HCT116 (cell line): ENCODE results near the gene CFAP74. TPM values are rescaled to one million over a fixed set of nuclear protein-coding genes. Genes with fewer than 3 reads are reported as not detected.

Experiments
- ATAC-seq: fragments of 200-7000 bp; cut with Tn5 transposase; 2 replicates; pipeline ENCODE4 v1.9.1; 2020; ENCODE audit warnings: mild to moderate bottlenecking, moderate library complexity
- BruUV-seq: library from RNA; stranded (reverse); fragments of 400-500 nt; replicated peaks from 2 replicates; lab custom pipeline; 2021; lab: Mats Ljungman, UMichigan
- CTCF ChIA-PET: fragments of 300-600 bp; sonication (Branson Sonifier 250); formaldehyde crosslinking; loops from one replicate; lab custom pipeline; 2021; ENCODE audit warnings: antibody characterized with exemption; lab: Charles Lee
- POLR2A ChIA-PET: fragments of 300-600, 350-600 bp; sonication (Branson Sonifier 250); formaldehyde crosslinking; loops from one replicate; lab custom pipeline; 2021; ENCODE audit warnings: antibody characterized with exemption; lab: Charles Lee
- RAD21 ChIA-PET, 2 experiments: fragments of 300-600 bp; sonication (Branson Sonifier 250); formaldehyde crosslinking; loops; one replicate each; lab custom pipeline; 2023; ENCODE audit warnings: low total read pairs in 2 of 2; ENCODE audit not compliant: uncharacterized antibody in 2 of 2, unreplicated experiment in 2 of 2, low non-redundant PET in 1 of 2; lab: Charles Lee
- DNase-seq: peaks from one replicate; pipeline ENCODE4 v3.0.0-alpha.2; 2010; ENCODE audit warnings: low read depth, low spot score
- H2AFZ ChIP-seq: fragments of 200-600 bp; shearing (Covaris generic), sonication (generic); 2 replicates; pipeline ENCODE4 v1.6.1; 2017; ENCODE audit warnings: low read depth, mixed run types, mixed read lengths, antibody characterized with exemption, low read length; ENCODE audit not compliant: poor library complexity, severe bottlenecking
- H3K27ac ChIP-seq: 2 replicates; pipeline ENCODE4 v1.5.1; 2012; ENCODE audit warnings: low read depth, low read length
- H3K27me3 ChIP-seq: fragments of 200-600 bp; sonication (generic); 2 replicates; pipeline ENCODE4 v1.6.1; 2016; ENCODE audit warnings: mixed run types, low read length, mixed read lengths; ENCODE audit not compliant: insufficient read depth
- H3K36me3 ChIP-seq, 2 experiments: fragments of 200-500 bp in 1 of 2; fragments of 200-600 bp in 1 of 2; sonication (Bioruptor generic) in 1 of 2; sonication (generic) in 1 of 2; 2 replicates each; pipeline versions ENCODE4 v1.5.1 to v1.6.1; 2014 to 2016; ENCODE audit warnings: low read length in 2 of 2, inconsistent platforms in 1 of 2, mixed read lengths in 1 of 2, mixed run types in 1 of 2; ENCODE audit not compliant: insufficient read depth in 2 of 2, control insufficient read depth in 1 of 2
- H3K4me1 ChIP-seq, 2 experiments: fragments of 200-600 bp in 1 of 2; sonication (generic) in 1 of 2; 2 replicates each; pipeline versions ENCODE4 v1.5.1 to v1.6.1; 2012 to 2017; ENCODE audit warnings: low read length in 2 of 2, inconsistent platforms in 1 of 2, mild to moderate bottlenecking in 1 of 2, mixed read lengths in 1 of 2, mixed run types in 1 of 2, moderate library complexity in 1 of 2; ENCODE audit not compliant: insufficient read depth in 2 of 2, control insufficient read depth in 1 of 2
- H3K4me2 ChIP-seq: fragments of 200-600 bp; sonication (generic); 2 replicates; pipeline ENCODE4 v1.6.1; 2017; ENCODE audit warnings: mixed run types, low read length, mixed read lengths
- H3K4me3 ChIP-seq, 2 experiments: fragments of 200-600 bp in 1 of 2; sonication (generic) in 1 of 2; replicated peaks in 1 of 2; 2 replicates each; pipeline ENCODE4 v1.5.1; 2011 to 2016; ENCODE audit warnings: low read length in 2 of 2, control low read depth in 1 of 2, low read depth in 1 of 2, mild to moderate bottlenecking in 1 of 2, mixed read lengths in 1 of 2, mixed run types in 1 of 2
- H3K79me2 ChIP-seq: fragments of 200-600 bp; sonication (generic); 2 replicates; pipeline ENCODE4 v1.6.1; 2017; ENCODE audit warnings: mild to moderate bottlenecking, mixed run types, low read length, moderate library complexity, mixed read lengths; ENCODE audit not compliant: insufficient read depth
- H3K9ac ChIP-seq: fragments of 200-600 bp; sonication (generic); 2 replicates; pipeline ENCODE4 v1.6.1; 2016; ENCODE audit warnings: low read length, mixed read lengths
- H3K9me2 ChIP-seq: fragments of 200-600 bp; sonication (generic), shearing (Covaris generic); 2 replicates; pipeline ENCODE4 v1.6.1; 2017; ENCODE audit warnings: mixed run types, mild to moderate bottlenecking, moderate library complexity; ENCODE audit not compliant: insufficient read depth
- H3K9me3 ChIP-seq, 2 experiments: fragments of 200-500 bp in 1 of 2; fragments of 200-600 bp in 1 of 2; sonication (Bioruptor generic) in 1 of 2; sonication (generic) in 1 of 2; 2 replicates each; pipeline ENCODE4 v1.6.1; 2014 to 2017; ENCODE audit warnings: low read length in 2 of 2, mixed read lengths in 2 of 2, inconsistent platforms in 1 of 2, low read depth in 1 of 2, mild to moderate bottlenecking in 1 of 2, mixed run types in 1 of 2, moderate library complexity in 1 of 2; ENCODE audit not compliant: control insufficient read depth in 1 of 2, insufficient read depth in 1 of 2
- H4K20me1 ChIP-seq: fragments of 200-600 bp; sonication (generic), shearing (Covaris generic); 2 replicates; pipeline ENCODE4 v1.6.1; 2017; ENCODE audit warnings: mixed run types, mild to moderate bottlenecking, moderate library complexity; ENCODE audit not compliant: insufficient read depth
- CBX3 ChIP-seq: IDR thresholded peaks from 2 replicates; pipeline ENCODE4 v1.6.1; 2012; ENCODE audit warnings: low read depth
- ELF1 ChIP-seq: IDR thresholded peaks from 2 replicates; pipeline ENCODE4 v1.6.1; 2012; ENCODE audit warnings: low read depth, borderline replicate concordance
- EZH2 ChIP-seq: fragments of 200-600 bp; sonication (generic); IDR thresholded peaks from 2 replicates; pipeline ENCODE4 v1.6.1; 2017; ENCODE audit warnings: antibody characterized with exemption, mixed run types
- FOSL1 ChIP-seq: IDR thresholded peaks from 2 replicates; pipeline ENCODE4 v1.6.1; 2012; ENCODE audit warnings: low read depth
- JUND ChIP-seq: IDR thresholded peaks from 2 replicates; pipeline ENCODE4 v1.6.1; 2012
- POLR2A ChIP-seq: IDR thresholded peaks from 2 replicates; pipeline ENCODE4 v1.7.0; 2011; ENCODE audit warnings: borderline replicate concordance; ENCODE audit not compliant: insufficient read depth, insufficient read length; ENCODE audit errors: extremely low read depth
- POLR2AphosphoS5 ChIP-seq: IDR thresholded peaks from 2 replicates; pipeline ENCODE4 v1.6.1; 2011; ENCODE audit warnings: mild to moderate bottlenecking, low read depth, low read length, moderate library complexity
- SIN3A ChIP-seq: IDR thresholded peaks from 2 replicates; pipeline ENCODE4 v1.6.1; 2012; ENCODE audit warnings: low read depth
- SP1 ChIP-seq: IDR thresholded peaks from 2 replicates; pipeline ENCODE4 v1.6.1; 2012; ENCODE audit warnings: low read depth
- TCF7L2 ChIP-seq: IDR thresholded peaks from 2 replicates; pipeline ENCODE4 v1.7.0; 2011; ENCODE audit warnings: borderline replicate concordance, inconsistent platforms; ENCODE audit not compliant: insufficient read depth, insufficient read length; ENCODE audit errors: extremely low read depth
- ZFX ChIP-seq: fragments of 450-650 bp; IDR thresholded peaks from 2 replicates; pipeline ENCODE4 v1.6.1; 2017
- ZNF274 ChIP-seq: fragments of 200-500 bp; sonication (Bioruptor generic); IDR thresholded peaks from 2 replicates; pipeline ENCODE4 v1.6.1; 2014; ENCODE audit warnings: mild to moderate bottlenecking, low read depth, low read length, inconsistent platforms
- intact Hi-C: fragments of 100-400 bp; cut with micrococcal nuclease; formaldehyde crosslinking; loops from 2 replicates; pipeline ENCODE4 v1.10.0; 2022
- total RNA-seq: library from RNA; stranded (reverse); gene quantifications from one replicate; pipeline ENCODE4 v1.2.1, GENCODE V29; 2021; ENCODE audit not compliant: unreplicated experiment
- TF ChIP-seq, protein P1 (sequence below): IDR thresholded peaks from 2 replicates; pipeline ENCODE4 v1.6.1; 2012
- TF ChIP-seq, protein P2 (sequence below), 3 experiments: fragments of 200-600 bp in 1 of 3; sonication (generic) in 1 of 3; IDR thresholded peaks in 2 of 3; conservative IDR thresholded peaks in 1 of 3; 2 replicates each; pipeline ENCODE4 v1.5.1; 2012 to 2017; ENCODE audit warnings: low read depth in 2 of 3, low read length in 2 of 3, antibody characterized with exemption in 1 of 3, borderline replicate concordance in 1 of 3, control low read depth in 1 of 3, mild to moderate bottlenecking in 1 of 3, mixed read lengths in 1 of 3, mixed run types in 1 of 3, moderate library complexity in 1 of 3; ENCODE audit not compliant: insufficient read depth in 1 of 3
- TF ChIP-seq, protein P3 (sequence below): IDR thresholded peaks from 2 replicates; pipeline ENCODE4 v1.6.1; 2012
- TF ChIP-seq, protein P4 (sequence below): IDR thresholded peaks from 2 replicates; pipeline ENCODE4 v1.6.1; 2012; ENCODE audit warnings: low read depth

CFAP74 gene
- total RNA-seq, 1 experiment from 2014 or later = 4.9 TPM

DNA sequence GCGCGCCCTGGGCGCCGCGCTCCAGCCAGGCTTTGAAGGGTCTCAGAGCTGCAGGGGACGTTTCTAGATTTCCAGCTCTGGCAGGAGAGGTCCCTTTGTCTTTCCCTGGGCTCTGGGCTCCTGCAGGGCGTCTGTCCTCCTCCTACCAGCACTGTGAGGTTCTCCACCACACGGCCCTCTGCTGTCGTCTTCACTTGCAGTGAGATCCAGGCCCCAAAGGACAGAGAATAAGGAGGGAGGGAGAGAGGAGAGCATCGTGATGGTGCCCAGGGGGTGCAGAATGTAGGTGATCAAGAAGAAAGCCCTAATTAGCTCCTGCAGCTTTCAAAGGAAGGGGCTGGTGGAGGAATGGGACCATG, 108.5 kb downstream of the CFAP74 start (continued):
- TF ChIP-seq ELF1 (no peak), TCF7L2 (no peak)
- TF ChIP-seq, protein P1, sequence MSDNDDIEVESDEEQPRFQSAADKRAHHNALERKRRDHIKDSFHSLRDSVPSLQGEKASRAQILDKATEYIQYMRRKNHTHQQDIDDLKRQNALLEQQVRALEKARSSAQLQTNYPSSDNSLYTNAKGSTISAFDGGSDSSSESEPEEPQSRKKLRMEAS = no peak

DNA sequence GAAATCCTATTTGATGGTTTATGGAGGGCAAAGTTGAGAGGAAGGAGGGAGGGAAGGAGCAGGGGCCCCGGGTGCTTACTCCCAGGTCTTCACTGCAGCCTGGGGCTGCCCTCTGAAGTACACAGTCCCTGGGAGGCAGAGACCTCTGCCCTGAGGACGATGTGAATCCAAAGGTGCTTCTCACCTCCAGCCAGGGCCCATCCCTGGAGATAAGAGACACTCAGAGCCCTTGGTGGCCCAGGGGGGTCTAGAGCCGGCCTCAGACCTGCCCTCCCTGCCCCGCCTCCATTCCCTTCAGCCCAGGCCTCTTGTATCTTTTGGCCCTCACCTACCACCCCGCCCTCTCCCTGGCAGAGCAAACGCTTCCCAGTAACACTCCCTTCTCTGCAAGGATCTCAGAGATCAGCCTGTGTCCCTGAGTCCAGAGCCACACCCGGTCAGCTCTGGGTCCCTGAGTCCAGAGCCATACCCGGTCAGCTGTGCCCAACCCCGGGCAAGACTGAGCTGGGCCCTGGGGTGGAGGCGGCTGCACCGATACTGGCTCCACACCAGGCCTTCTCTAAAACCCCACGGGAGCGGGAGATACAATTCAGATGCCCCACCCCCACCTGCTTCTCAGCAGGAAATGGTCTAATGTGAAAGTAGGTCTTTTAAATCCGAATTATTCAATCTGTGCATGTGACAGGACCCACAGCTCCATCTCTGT, 109.1 kb downstream of the CFAP74 start:
- Histone ChIP-seq H3K27me3 (no peaks in the 10 kb centered on the region), H3K4me3 (no peak overlapping the region), H3K79me2 (peaks cover 7% of the 10 kb centered on the region), H3K9ac (no peak overlapping the region; the same call in 1 of the 2 replicates), H3K27ac (peak overlapping the region; percentile 6; the same call in 1 of the 2 replicates), H3K9me3 (no peaks in the 10 kb centered on the region), H2AFZ (no peak overlapping the region), H3K36me3 (no peaks in the 10 kb centered on the region), H3K4me2 (peak overlapping the region; percentile 37), H3K4me1 (peaks cover 32 to 50% of the 10 kb centered on the region in 2 experiments), H3K9me2 (no peaks in the 10 kb centered on the region), H4K20me1 (no peaks in the 10 kb centered on the region)
- no TSS peak for BruUV-seq
- ChIA-PET CTCF (interaction anchor here (1.2 kb wide), 1 partner anchor 12 kb away, joined by 5 read pairs; no protein-coding TSS in a partner anchor), RAD21 (no interaction called here), POLR2A (interaction anchor here (1.1 to 1.6 kb wide), 2 partner anchors 11 to 14 kb away, joined by 3 to 5 read pairs; no protein-coding TSS in a partner anchor)
- no peak for DNase-seq
- no peak for ATAC-seq
- intact Hi-C loops = no loop called here
- TF ChIP-seq TCF7L2 (no peak), SP1 (no peak), JUND (no peak), SIN3A (no peak), POLR2AphosphoS5 (no peak), POLR2A (no peak), CBX3 (no peak), ZNF274 (no peak), FOSL1 (no peak), ZFX (no peak), ELF1 (no peak), EZH2 (no peak)
- TF ChIP-seq, protein P2, sequence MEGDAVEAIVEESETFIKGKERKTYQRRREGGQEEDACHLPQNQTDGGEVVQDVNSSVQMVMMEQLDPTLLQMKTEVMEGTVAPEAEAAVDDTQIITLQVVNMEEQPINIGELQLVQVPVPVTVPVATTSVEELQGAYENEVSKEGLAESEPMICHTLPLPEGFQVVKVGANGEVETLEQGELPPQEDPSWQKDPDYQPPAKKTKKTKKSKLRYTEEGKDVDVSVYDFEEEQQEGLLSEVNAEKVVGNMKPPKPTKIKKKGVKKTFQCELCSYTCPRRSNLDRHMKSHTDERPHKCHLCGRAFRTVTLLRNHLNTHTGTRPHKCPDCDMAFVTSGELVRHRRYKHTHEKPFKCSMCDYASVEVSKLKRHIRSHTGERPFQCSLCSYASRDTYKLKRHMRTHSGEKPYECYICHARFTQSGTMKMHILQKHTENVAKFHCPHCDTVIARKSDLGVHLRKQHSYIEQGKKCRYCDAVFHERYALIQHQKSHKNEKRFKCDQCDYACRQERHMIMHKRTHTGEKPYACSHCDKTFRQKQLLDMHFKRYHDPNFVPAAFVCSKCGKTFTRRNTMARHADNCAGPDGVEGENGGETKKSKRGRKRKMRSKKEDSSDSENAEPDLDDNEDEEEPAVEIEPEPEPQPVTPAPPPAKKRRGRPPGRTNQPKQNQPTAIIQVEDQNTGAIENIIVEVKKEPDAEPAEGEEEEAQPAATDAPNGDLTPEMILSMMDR (IDR thresholded peaks at IDR 0.05 in 2 of 3, conservative IDR thresholded peaks at IDR 0.05 in 1 of 3; ENCODE audit: borderline replicate concordance in 1 of 3, insufficient read depth in 1 of 3, low read depth in 2 of 3, low read length in 2 of 3) = no peak
- TF ChIP-seq, protein P3, sequence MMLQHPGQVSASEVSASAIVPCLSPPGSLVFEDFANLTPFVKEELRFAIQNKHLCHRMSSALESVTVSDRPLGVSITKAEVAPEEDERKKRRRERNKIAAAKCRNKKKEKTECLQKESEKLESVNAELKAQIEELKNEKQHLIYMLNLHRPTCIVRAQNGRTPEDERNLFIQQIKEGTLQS = no peak
- TF ChIP-seq, protein P4, sequence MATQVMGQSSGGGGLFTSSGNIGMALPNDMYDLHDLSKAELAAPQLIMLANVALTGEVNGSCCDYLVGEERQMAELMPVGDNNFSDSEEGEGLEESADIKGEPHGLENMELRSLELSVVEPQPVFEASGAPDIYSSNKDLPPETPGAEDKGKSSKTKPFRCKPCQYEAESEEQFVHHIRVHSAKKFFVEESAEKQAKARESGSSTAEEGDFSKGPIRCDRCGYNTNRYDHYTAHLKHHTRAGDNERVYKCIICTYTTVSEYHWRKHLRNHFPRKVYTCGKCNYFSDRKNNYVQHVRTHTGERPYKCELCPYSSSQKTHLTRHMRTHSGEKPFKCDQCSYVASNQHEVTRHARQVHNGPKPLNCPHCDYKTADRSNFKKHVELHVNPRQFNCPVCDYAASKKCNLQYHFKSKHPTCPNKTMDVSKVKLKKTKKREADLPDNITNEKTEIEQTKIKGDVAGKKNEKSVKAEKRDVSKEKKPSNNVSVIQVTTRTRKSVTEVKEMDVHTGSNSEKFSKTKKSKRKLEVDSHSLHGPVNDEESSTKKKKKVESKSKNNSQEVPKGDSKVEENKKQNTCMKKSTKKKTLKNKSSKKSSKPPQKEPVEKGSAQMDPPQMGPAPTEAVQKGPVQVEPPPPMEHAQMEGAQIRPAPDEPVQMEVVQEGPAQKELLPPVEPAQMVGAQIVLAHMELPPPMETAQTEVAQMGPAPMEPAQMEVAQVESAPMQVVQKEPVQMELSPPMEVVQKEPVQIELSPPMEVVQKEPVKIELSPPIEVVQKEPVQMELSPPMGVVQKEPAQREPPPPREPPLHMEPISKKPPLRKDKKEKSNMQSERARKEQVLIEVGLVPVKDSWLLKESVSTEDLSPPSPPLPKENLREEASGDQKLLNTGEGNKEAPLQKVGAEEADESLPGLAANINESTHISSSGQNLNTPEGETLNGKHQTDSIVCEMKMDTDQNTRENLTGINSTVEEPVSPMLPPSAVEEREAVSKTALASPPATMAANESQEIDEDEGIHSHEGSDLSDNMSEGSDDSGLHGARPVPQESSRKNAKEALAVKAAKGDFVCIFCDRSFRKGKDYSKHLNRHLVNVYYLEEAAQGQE = no peak
